ENCODE data around the gene NECAB2. TPM values are rescaled to one million over a fixed set of nuclear protein-coding genes. Genes with fewer than 3 reads are reported as not detected.

Gene NECAB2
- not detected for polyA plus RNA-seq (2013)

GRCh38 chr16:83967838-83968305 lies at the start of gene NECAB2:
Gene NECAB2, plus strand, starts transcription at chr16:83968244. Its CDS starts 405 bp downstream, at chr16:83968649.
- peaks cover 0 to 4% (median 0%) of the 10 kb centered on the region in 4 experiments for H3K4me1 ChIP-seq (ENCODE audit: control extremely low read depth in 1 of 4, control insufficient read depth in 4 of 4, insufficient read depth in 4 of 4, low read length in 3 of 4)
- H3K4me3 ChIP-seq (ENCODE audit: control insufficient read depth in 1 of 7, extremely low read depth in 1 of 7, insufficient read depth in 4 of 7, low read depth in 2 of 7, low read length in 6 of 7), result no peak within 1 kb of the TSS
- H3K36me3 ChIP-seq (ENCODE audit: control insufficient read depth in 4 of 4, insufficient read depth in 4 of 4, low read length in 3 of 4), result no peaks in the 10 kb centered on the region
- WGBS (ENCODE audit: insufficient coverage), result 17% methylated on average over 29 of the region's 35 CpGs
- H3K27ac ChIP-seq (ENCODE audit: insufficient read depth in 1 of 2, low read depth in 1 of 2, low read length in 2 of 2, poor library complexity in 1 of 2, severe bottlenecking in 2 of 2), result no peak within 1 kb of the TSS
- peak; percentile 22 to 48 (median 41) for DNase-seq
- POLR2A ChIA-PET, result no interaction called here
- CTCF ChIA-PET, result no interaction called here
- no peaks in the 10 kb centered on the region for H3K9me3 ChIP-seq (ENCODE audit: control extremely low read depth in 1 of 5, control insufficient read depth in 4 of 5, insufficient read depth in 2 of 5, low read depth in 1 of 5, low read length in 4 of 5)
- peaks cover 0 to 57% (median 18%) of the 10 kb centered on the region in 5 experiments for H3K27me3 ChIP-seq (replicated peaks in 2 of 5; ENCODE audit: control insufficient read depth in 4 of 5, insufficient read depth in 5 of 5, low read length in 4 of 5)

DNA sequence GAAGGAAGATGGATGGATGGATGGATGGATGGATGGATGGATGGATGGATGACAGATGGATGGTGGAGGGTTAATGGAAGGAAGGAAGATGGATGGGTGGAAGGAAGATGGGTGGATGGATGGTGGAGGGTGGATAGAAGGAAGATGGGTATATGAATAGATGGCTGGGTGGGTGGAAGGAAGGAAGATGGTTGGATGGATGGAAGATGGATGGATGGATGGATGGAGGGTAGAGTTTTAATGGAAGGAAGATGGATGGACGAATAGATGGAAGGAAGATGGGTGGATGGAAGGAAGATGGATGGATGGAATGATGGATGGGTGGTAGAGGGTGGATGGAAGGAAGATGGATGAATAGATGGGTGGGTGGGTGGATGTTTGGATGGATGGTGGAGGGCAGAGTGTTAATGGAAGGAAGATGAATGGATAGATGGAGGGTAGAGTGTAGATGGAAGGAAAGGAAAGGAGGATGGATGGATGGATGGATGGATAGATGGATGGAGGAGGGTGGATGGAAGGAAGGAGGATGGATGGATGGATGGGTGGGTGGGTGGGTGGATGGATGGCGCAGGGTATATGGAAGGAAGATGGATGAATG lies 47.1 kb upstream of the NECAB2 start:
- no peak for DNase-seq
- Histone ChIP-seq H3K4me3 (ENCODE audit: control insufficient read depth in 1 of 7, extremely low read depth in 1 of 7, insufficient read depth in 4 of 7, low read depth in 2 of 7, low read length in 6 of 7) (no peak overlapping the region), H3K9me3 (ENCODE audit: control extremely low read depth in 1 of 5, control insufficient read depth in 4 of 5, insufficient read depth in 2 of 5, low read depth in 1 of 5, low read length in 4 of 5) (no peaks in the 10 kb centered on the region), H3K4me1 (ENCODE audit: control extremely low read depth in 1 of 4, control insufficient read depth in 4 of 4, insufficient read depth in 4 of 4, low read length in 3 of 4) (no peaks in the 10 kb centered on the region), H3K27ac (ENCODE audit: insufficient read depth in 1 of 2, low read depth in 1 of 2, low read length in 2 of 2, poor library complexity in 1 of 2, severe bottlenecking in 2 of 2) (no peak overlapping the region), H3K36me3 (ENCODE audit: control insufficient read depth in 4 of 4, insufficient read depth in 4 of 4, low read length in 3 of 4) (peaks cover 19 to 55% (median 36%) of the 10 kb centered on the region in 4 experiments), H3K27me3 (replicated peaks in 2 of 5; ENCODE audit: control insufficient read depth in 4 of 5, insufficient read depth in 5 of 5, low read length in 4 of 5) (no peaks in the 10 kb centered on the region)
- WGBS (ENCODE audit: insufficient coverage), result 100% methylated on average over 1 of the region's 2 CpGs
- POLR2A ChIA-PET, result no interaction called here
- CTCF ChIA-PET, result no interaction called here

DNA sequence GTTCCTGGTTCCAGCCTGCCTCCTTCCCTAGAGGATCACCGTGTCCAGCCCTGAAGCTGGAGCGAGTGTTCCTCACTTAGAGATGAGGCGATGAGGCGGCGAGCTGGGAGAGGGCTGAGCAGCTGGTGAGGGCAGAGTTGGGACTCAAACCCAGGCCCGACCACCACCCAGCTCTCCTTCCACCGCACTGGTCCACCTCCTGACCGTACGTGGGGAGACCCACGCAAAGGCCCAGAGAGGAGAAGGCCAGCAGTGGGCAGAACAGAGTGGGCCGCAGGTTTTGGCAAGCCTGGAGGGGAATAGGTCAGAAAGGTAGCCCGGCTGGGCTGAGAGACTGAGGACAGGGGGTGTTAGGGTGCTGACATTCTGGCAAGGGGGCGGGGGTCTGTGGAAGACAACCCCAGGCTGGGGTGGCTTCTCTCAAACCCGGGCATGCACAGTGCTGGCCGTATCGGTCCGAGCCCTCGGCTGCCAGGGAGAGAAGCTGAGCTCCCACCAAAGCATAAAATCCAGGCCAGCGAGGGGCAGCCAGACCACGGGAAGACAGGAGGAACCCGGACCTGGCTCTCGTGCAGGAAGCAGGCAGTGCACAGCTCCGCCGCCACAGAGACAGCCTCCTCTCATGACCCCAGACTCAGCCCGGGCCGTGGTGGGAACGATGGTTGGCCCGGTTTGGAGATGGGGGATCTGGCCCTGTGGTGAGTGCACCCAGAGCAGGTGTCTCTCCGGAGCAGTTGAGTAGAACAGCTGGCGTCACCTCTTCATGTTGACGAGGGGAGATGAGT lies 44.3 kb upstream of the NECAB2 start:
- DNase-seq, result no peak
- Histone ChIP-seq H3K4me1 (ENCODE audit: control extremely low read depth in 1 of 4, control insufficient read depth in 4 of 4, insufficient read depth in 4 of 4, low read length in 3 of 4) (no peaks in the 10 kb centered on the region), H3K9me3 (ENCODE audit: control extremely low read depth in 1 of 5, control insufficient read depth in 4 of 5, insufficient read depth in 2 of 5, low read depth in 1 of 5, low read length in 4 of 5) (no peaks in the 10 kb centered on the region), H3K4me3 (ENCODE audit: control insufficient read depth in 1 of 7, extremely low read depth in 1 of 7, insufficient read depth in 4 of 7, low read depth in 2 of 7, low read length in 6 of 7) (no peak overlapping the region), H3K27me3 (replicated peaks in 2 of 5; ENCODE audit: control insufficient read depth in 4 of 5, insufficient read depth in 5 of 5, low read length in 4 of 5) (no peaks in the 10 kb centered on the region), H3K36me3 (ENCODE audit: control insufficient read depth in 4 of 4, insufficient read depth in 4 of 4, low read length in 3 of 4) (peaks cover 10 to 33% (median 24%) of the 10 kb centered on the region in 4 experiments), H3K27ac (ENCODE audit: insufficient read depth in 1 of 2, low read depth in 1 of 2, low read length in 2 of 2, poor library complexity in 1 of 2, severe bottlenecking in 2 of 2) (no peak overlapping the region)
- 96% methylated on average over 27 of the region's 31 CpGs for WGBS (ENCODE audit: insufficient coverage)
- ChIA-PET POLR2A (no interaction called here), CTCF (interaction anchor here (0.9 to 1.4 kb wide), 3 partner anchors 10 to 142 kb away, joined by 3 to 4 read pairs (median 3); no protein-coding TSS in a partner anchor)

GRCh38 chr16:83924686-83925085 lies 43.4 kb upstream of the NECAB2 start:
- H3K4me3 ChIP-seq (ENCODE audit: control insufficient read depth in 1 of 7, extremely low read depth in 1 of 7, insufficient read depth in 4 of 7, low read depth in 2 of 7, low read length in 6 of 7), result no peak overlapping the region
- ChIA-PET POLR2A (no interaction called here), CTCF (interaction anchor here (1.2 to 1.4 kb wide), 2 partner anchors 11 to 12 kb away, joined by 3 read pairs; no protein-coding TSS in a partner anchor)
- no peak for DNase-seq
- H3K27me3 ChIP-seq (replicated peaks in 2 of 5; ENCODE audit: control insufficient read depth in 4 of 5, insufficient read depth in 5 of 5, low read length in 4 of 5), result no peaks in the 10 kb centered on the region
- 96% methylated on average over 13 of the region's 13 CpGs for WGBS (ENCODE audit: insufficient coverage)
- no peaks in the 10 kb centered on the region for H3K9me3 ChIP-seq (ENCODE audit: control extremely low read depth in 1 of 5, control insufficient read depth in 4 of 5, insufficient read depth in 2 of 5, low read depth in 1 of 5, low read length in 4 of 5)
- H3K4me1 ChIP-seq (ENCODE audit: control extremely low read depth in 1 of 4, control insufficient read depth in 4 of 4, insufficient read depth in 4 of 4, low read length in 3 of 4), result no peaks in the 10 kb centered on the region
- H3K27ac ChIP-seq (ENCODE audit: insufficient read depth in 1 of 2, low read depth in 1 of 2, low read length in 2 of 2, poor library complexity in 1 of 2, severe bottlenecking in 2 of 2), result no peak overlapping the region
- peaks cover 3 to 25% (median 16%) of the 10 kb centered on the region in 4 experiments for H3K36me3 ChIP-seq (ENCODE audit: control insufficient read depth in 4 of 4, insufficient read depth in 4 of 4, low read length in 3 of 4)

- no peaks in the 10 kb centered on the region for H3K4me1 ChIP-seq (ENCODE audit: control extremely low read depth in 1 of 4, control insufficient read depth in 4 of 4, insufficient read depth in 4 of 4, low read length in 3 of 4)
- ChIA-PET POLR2A (no interaction called here), CTCF (interaction anchor here (1.0 to 2.6 kb wide), 5 partner anchors 11 to 140 kb away, joined by 3 to 9 read pairs (median 4); no protein-coding TSS in a partner anchor)
- H3K27ac ChIP-seq (ENCODE audit: insufficient read depth in 1 of 2, low read depth in 1 of 2, low read length in 2 of 2, poor library complexity in 1 of 2, severe bottlenecking in 2 of 2), result no peak overlapping the region
- no peak for DNase-seq
- peaks cover 2 to 20% (median 11%) of the 10 kb centered on the region in 4 experiments for H3K36me3 ChIP-seq (ENCODE audit: control insufficient read depth in 4 of 4, insufficient read depth in 4 of 4, low read length in 3 of 4)
- H3K9me3 ChIP-seq (ENCODE audit: control extremely low read depth in 1 of 5, control insufficient read depth in 4 of 5, insufficient read depth in 2 of 5, low read depth in 1 of 5, low read length in 4 of 5), result no peaks in the 10 kb centered on the region
- H3K27me3 ChIP-seq (replicated peaks in 2 of 5; ENCODE audit: control insufficient read depth in 4 of 5, insufficient read depth in 5 of 5, low read length in 4 of 5), result no peaks in the 10 kb centered on the region
- 97% methylated on average over 11 of the region's 12 CpGs for WGBS (ENCODE audit: insufficient coverage)
- H3K4me3 ChIP-seq (ENCODE audit: control insufficient read depth in 1 of 7, extremely low read depth in 1 of 7, insufficient read depth in 4 of 7, low read depth in 2 of 7, low read length in 6 of 7), result no peak overlapping the region
Observed at GRCh38 chr16:83925095-83925905, 42.7 kb upstream of the NECAB2 start.

GRCh38 chr16:83925957-83926725 lies 41.9 kb upstream of the NECAB2 start:
- 75% methylated on average over 27 of the region's 27 CpGs for WGBS (ENCODE audit: insufficient coverage)
- DNase-seq, result no peak
- Histone ChIP-seq H3K36me3 (ENCODE audit: control insufficient read depth in 4 of 4, insufficient read depth in 4 of 4, low read length in 3 of 4) (peaks cover 2 to 20% (median 9%) of the 10 kb centered on the region in 4 experiments), H3K4me3 (ENCODE audit: control insufficient read depth in 1 of 7, extremely low read depth in 1 of 7, insufficient read depth in 4 of 7, low read depth in 2 of 7, low read length in 6 of 7) (no peak overlapping the region), H3K9me3 (ENCODE audit: control extremely low read depth in 1 of 5, control insufficient read depth in 4 of 5, insufficient read depth in 2 of 5, low read depth in 1 of 5, low read length in 4 of 5) (no peaks in the 10 kb centered on the region), H3K4me1 (ENCODE audit: control extremely low read depth in 1 of 4, control insufficient read depth in 4 of 4, insufficient read depth in 4 of 4, low read length in 3 of 4) (no peaks in the 10 kb centered on the region), H3K27ac (ENCODE audit: insufficient read depth in 1 of 2, low read depth in 1 of 2, low read length in 2 of 2, poor library complexity in 1 of 2, severe bottlenecking in 2 of 2) (no peak overlapping the region), H3K27me3 (replicated peaks in 2 of 5; ENCODE audit: control insufficient read depth in 4 of 5, insufficient read depth in 5 of 5, low read length in 4 of 5) (no peaks in the 10 kb centered on the region)
- POLR2A ChIA-PET, result no interaction called here
- CTCF ChIA-PET, result interaction anchor here (0.6 to 2.6 kb wide), 12 partner anchors 10 to 1246 kb away, joined by 3 to 9 read pairs (median 4); no protein-coding TSS in a partner anchor
